Mesodermal cell (in vitro differentiated cells): Measurements from ENCODE around the gene FAIM.
"Not testable (repeated sequence)": the region's sequence is repeated elsewhere in the genome, so short reads cannot be mapped to it uniquely, and the experiment has no call there.

ENCODE experiments used
- H3K27ac ChIP-seq: 2 replicates; pipeline ENCODE4 v1.7.0; 2013; ENCODE audit warnings: mild to moderate bottlenecking, low read depth, low read length, moderate library complexity; ENCODE audit not compliant: severe bottlenecking
- H3K36me3 ChIP-seq: 2 replicates; pipeline ENCODE4 v1.7.1; 2013; ENCODE audit warnings: mild to moderate bottlenecking, low read length, moderate library complexity; ENCODE audit not compliant: control insufficient read depth, insufficient read depth
- H3K4me1 ChIP-seq: one replicate; pipeline ENCODE4 v1.7.1; 2013; ENCODE audit warnings: mild to moderate bottlenecking, low read length; ENCODE audit not compliant: insufficient read depth, control insufficient read depth, poor library complexity, severe bottlenecking
- H3K4me3 ChIP-seq: 2 replicates; pipeline ENCODE4 v1.7.0; 2013; ENCODE audit warnings: low read length, control low read depth, mild to moderate bottlenecking; ENCODE audit not compliant: insufficient read depth, poor library complexity, severe bottlenecking; ENCODE audit errors: extremely low read depth
- H3K9me3 ChIP-seq: 2 replicates; pipeline ENCODE4 v1.7.1; 2013; ENCODE audit warnings: mild to moderate bottlenecking, low read length, moderate library complexity; ENCODE audit not compliant: control insufficient read depth
- WGBS, 2 experiments: methylation state at CpG; one replicate each; pipeline ENCODE4 v1.1.5; 2013; ENCODE audit warnings: missing lambda C conversion rate in 2 of 2; ENCODE audit not compliant: insufficient coverage in 2 of 2; 5-methylcytosine and 5-hydroxymethylcytosine counted together

Gene FAIM

DNA sequence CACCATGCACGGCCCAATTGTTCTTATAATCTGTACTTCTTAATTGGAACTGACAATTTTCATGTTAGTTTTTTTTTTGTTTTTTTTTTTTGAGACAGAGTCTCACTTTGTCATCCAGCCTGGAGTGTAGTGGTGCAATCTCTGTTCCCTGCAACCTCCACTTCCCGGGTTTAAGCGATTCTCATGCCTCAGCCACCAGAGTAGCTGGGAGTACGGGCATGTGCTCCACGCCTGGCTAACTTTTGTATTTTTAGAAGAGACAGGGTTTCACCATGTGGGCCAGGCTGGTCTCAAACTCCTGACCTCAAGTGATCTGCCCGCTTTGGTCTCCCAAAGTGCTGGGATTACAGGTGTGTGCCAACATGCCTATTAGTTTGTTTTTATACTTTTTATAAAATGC is 72.4 kb downstream of the FAIM start:
- not testable (repeated sequence) for H3K27ac ChIP-seq, H3K36me3 ChIP-seq, H3K4me3 ChIP-seq, H3K4me1 ChIP-seq, H3K9me3 ChIP-seq
- WGBS, 2 experiments: 81 to 90% methylated on average over 5 of the region's 6 CpGs

DNA sequence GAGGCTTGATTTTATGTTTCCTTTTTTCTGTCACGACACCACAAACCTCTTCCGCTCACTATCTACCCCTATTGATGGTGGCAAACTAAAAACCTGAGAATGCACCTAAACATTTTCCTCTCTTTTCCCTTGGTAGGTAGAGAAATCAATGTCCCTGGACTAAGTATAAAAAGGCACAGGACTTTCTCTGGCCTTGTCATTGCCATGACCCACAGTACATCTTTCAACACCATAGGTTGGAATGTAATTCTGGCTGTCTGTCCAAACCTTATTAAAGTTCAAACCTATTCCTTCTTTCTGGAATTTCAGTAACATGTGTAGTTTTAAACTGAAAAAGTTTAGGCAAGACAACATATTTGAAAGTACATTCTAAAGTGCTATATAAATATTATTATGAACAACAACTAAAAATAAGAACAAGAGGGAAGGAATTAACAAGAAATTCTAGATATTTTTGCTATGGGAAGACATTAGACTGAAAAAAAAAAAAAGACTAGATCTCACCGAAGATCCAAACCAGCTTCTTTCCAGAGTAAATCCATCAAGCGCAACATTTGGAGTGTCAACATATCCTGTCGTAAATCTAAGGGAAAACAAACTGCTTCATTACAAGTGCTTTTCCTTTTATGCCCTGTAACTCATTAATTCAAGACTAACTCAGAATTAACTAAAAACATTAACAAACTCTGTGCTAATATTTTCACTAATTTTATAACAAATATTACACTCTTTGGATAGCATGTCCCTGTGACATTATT is 73.1 kb downstream of the FAIM start:
- Histone ChIP-seq H3K4me3 (no peak overlapping the region), H3K4me1 (no peaks in the 10 kb centered on the region), H3K9me3 (no peaks in the 10 kb centered on the region), H3K36me3 (peaks cover 4% of the 10 kb centered on the region), H3K27ac (no peak overlapping the region)
- 86 to 93% methylated on average over 1 to 2 of the region's 5 CpGs for WGBS, 2 experiments

DNA sequence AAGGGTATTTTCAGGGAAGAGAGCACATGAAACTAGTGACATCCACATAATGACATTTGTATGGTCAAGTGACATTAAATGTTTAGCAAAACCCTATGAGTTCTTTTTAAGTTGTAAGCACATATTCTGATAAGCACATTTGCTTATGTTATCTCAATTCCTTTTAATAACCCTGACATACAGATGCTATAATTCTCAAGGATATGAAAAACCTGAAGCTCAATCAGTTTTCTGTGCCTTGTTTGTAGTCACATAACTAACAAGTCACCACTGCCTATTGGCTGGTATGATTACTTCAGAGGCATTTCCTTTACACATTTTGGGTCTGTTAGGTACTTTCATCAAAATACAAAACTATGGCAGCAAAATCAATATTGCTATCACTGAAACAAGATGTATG is 74.1 kb downstream of the FAIM start:
- no peaks in the 10 kb centered on the region for H3K9me3 ChIP-seq
- H3K36me3 ChIP-seq: no peaks in the 10 kb centered on the region
- no peak overlapping the region for H3K4me3 ChIP-seq
- H3K4me1 ChIP-seq: no peaks in the 10 kb centered on the region
- no peak overlapping the region for H3K27ac ChIP-seq
